Colonic mucosa (tissue), 4 donors: ENCODE results near the gene LY9. TPM values are rescaled to one million over a fixed set of nuclear protein-coding genes. Genes with fewer than 3 reads are reported as not detected.

Experiments used
- DNase-seq: peaks from one replicate; pipeline ENCODE4 v3.0.0-alpha.2; 2020
- H3K27ac ChIP-seq: fragments of 200-600 bp; one replicate; pipeline ENCODE4 v1.8.0; 2021
- H3K27me3 ChIP-seq: fragments of 200-600 bp; one replicate; pipeline ENCODE4 v1.8.0; 2021
- H3K36me3 ChIP-seq: fragments of 200-600 bp; one replicate; pipeline ENCODE4 v1.8.0; 2021
- H3K4me1 ChIP-seq: fragments of 200-600 bp; one replicate; pipeline ENCODE4 v1.8.0; 2021; ENCODE audit warnings: mild to moderate bottlenecking
- H3K4me3 ChIP-seq: fragments of 200-600 bp; one replicate; pipeline ENCODE4 v1.8.0; 2021
- H3K9ac ChIP-seq, 2 donors: one replicate each; pipeline ENCODE4 v1.7.0; 2013; ENCODE audit warnings: control low read depth in 2 of 2, low read depth in 2 of 2, low read length in 2 of 2
- H3K9me3 ChIP-seq: fragments of 200-600 bp; one replicate; pipeline ENCODE4 v1.8.0; 2021
- intact Hi-C: fragments of 100-400 bp; cut with DNase I; formaldehyde crosslinking; loops from one replicate; pipeline ENCODE4 v1.14.1; 2022
- total RNA-seq, 2 donors: library from RNA; stranded (reverse); fragmentation: NEBNext Ultra II Directional in 1 of 2; extraction: Animal tissue kit (Norgen Biotek cat#: 25700) in 1 of 2; gene quantifications; one replicate each; pipeline ENCODE4 v1.2.1, GENCODE V29; 2021
- TF ChIP-seq, protein P1 (sequence below): fragments of 200-600 bp; IDR thresholded peaks from one replicate; pipeline ENCODE4 v1.8.0; 2022; ENCODE audit warnings: antibody characterized with exemption, mild to moderate bottlenecking
- donor health status: healthy.
- donor health status: DM: no; HTN: no; CAD: no.
- donor health status: DM: no; HTN: no; CAD: no.

LY9 gene
- total RNA-seq, 2 donors from 2014 or later = 1.2 to 2.7 TPM

GRCh38 chr1:160818207-160818937 is 22.4 kb downstream of the LY9 start:
- no peaks in the 10 kb centered on the region for H3K36me3 ChIP-seq
- no peak for DNase-seq
- H3K4me1 ChIP-seq = no peaks in the 10 kb centered on the region
- intact Hi-C loops = no loop called here
- no peak overlapping the region for H3K27ac ChIP-seq
- TF ChIP-seq, protein P1, sequence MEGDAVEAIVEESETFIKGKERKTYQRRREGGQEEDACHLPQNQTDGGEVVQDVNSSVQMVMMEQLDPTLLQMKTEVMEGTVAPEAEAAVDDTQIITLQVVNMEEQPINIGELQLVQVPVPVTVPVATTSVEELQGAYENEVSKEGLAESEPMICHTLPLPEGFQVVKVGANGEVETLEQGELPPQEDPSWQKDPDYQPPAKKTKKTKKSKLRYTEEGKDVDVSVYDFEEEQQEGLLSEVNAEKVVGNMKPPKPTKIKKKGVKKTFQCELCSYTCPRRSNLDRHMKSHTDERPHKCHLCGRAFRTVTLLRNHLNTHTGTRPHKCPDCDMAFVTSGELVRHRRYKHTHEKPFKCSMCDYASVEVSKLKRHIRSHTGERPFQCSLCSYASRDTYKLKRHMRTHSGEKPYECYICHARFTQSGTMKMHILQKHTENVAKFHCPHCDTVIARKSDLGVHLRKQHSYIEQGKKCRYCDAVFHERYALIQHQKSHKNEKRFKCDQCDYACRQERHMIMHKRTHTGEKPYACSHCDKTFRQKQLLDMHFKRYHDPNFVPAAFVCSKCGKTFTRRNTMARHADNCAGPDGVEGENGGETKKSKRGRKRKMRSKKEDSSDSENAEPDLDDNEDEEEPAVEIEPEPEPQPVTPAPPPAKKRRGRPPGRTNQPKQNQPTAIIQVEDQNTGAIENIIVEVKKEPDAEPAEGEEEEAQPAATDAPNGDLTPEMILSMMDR = no peak
- H3K9ac ChIP-seq = no peak overlapping the region
- H3K27me3 ChIP-seq = no peaks in the 10 kb centered on the region
- H3K4me3 ChIP-seq = no peak overlapping the region
- no peaks in the 10 kb centered on the region for H3K9me3 ChIP-seq

GRCh38 chr1:160819186-160819585 is 23.2 kb downstream of the LY9 start:
- TF ChIP-seq, protein P1 = no peak
- no peak for DNase-seq
- no peaks in the 10 kb centered on the region for H3K27me3 ChIP-seq
- H3K4me1 ChIP-seq = no peaks in the 10 kb centered on the region
- no peaks in the 10 kb centered on the region for H3K9me3 ChIP-seq
- H3K4me3 ChIP-seq = no peak overlapping the region
- H3K9ac ChIP-seq = no peak overlapping the region
- no peak overlapping the region for H3K27ac ChIP-seq
- no peaks in the 10 kb centered on the region for H3K36me3 ChIP-seq
- intact Hi-C loops = no loop called here

GRCh38 chr1:160821627-160822026 is 25.7 kb downstream of the LY9 start:
- intact Hi-C loops = no loop called here
- TF ChIP-seq, protein P1 = no peak
- no peak overlapping the region for H3K9ac ChIP-seq
- no peak for DNase-seq
- H3K27ac ChIP-seq = no peak overlapping the region
- H3K4me1 ChIP-seq = no peaks in the 10 kb centered on the region
- no peak overlapping the region for H3K4me3 ChIP-seq
- H3K9me3 ChIP-seq = no peaks in the 10 kb centered on the region
- no peaks in the 10 kb centered on the region for H3K36me3 ChIP-seq
- H3K27me3 ChIP-seq = no peaks in the 10 kb centered on the region

- Histone ChIP-seq H3K27ac (no peak overlapping the region), H3K36me3 (no peaks in the 10 kb centered on the region), H3K9me3 (no peaks in the 10 kb centered on the region), H3K4me1 (no peaks in the 10 kb centered on the region), H3K9ac (no peak overlapping the region), H3K27me3 (no peaks in the 10 kb centered on the region), H3K4me3 (no peak overlapping the region)
- DNase-seq = no peak
- intact Hi-C loops = no loop called here
- TF ChIP-seq, protein P1 = no peak
Measured at GRCh38 chr1:160823296-160823695, 27.3 kb downstream of the LY9 start.

DNA sequence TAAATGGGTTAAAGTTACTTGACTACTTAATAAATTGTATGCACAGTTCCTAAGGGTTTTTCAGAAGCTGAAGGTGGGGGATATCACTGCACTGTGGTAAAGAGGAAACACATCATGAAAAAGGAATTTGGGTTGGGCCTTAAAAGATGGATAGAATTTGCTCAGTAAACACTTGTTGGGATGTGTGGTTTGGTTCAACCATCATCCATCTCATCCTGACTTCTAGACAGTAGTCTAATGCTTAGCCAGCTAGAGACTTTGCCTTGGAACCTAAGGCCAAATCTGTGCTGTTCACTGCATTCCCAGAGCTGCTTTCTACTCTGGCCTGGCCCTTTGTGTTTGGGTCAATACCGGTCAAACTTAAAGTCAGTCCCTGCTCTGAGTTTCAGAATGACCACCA is 30.6 kb downstream of the LY9 start:
- Histone ChIP-seq H3K36me3 (no peaks in the 10 kb centered on the region), H3K27me3 (no peaks in the 10 kb centered on the region), H3K27ac (no peak overlapping the region), H3K9ac (no peak overlapping the region), H3K4me3 (no peak overlapping the region), H3K9me3 (no peaks in the 10 kb centered on the region), H3K4me1 (no peaks in the 10 kb centered on the region)
- no peak for DNase-seq
- intact Hi-C loops = loop anchor here (5.0 kb wide), 1 partner anchor 149 kb away; no protein-coding TSS in a partner anchor
- TF ChIP-seq, protein P1 = no peak
